ENCODE data around the gene PPP6R2.

Gene PPP6R2

GRCh38 chr22:50490531-50491308 lies 147.6 kb downstream of the PPP6R2 start:
- no peak for DNase-seq (ENCODE audit: low spot score)
- TF ChIP-seq, protein P1, sequence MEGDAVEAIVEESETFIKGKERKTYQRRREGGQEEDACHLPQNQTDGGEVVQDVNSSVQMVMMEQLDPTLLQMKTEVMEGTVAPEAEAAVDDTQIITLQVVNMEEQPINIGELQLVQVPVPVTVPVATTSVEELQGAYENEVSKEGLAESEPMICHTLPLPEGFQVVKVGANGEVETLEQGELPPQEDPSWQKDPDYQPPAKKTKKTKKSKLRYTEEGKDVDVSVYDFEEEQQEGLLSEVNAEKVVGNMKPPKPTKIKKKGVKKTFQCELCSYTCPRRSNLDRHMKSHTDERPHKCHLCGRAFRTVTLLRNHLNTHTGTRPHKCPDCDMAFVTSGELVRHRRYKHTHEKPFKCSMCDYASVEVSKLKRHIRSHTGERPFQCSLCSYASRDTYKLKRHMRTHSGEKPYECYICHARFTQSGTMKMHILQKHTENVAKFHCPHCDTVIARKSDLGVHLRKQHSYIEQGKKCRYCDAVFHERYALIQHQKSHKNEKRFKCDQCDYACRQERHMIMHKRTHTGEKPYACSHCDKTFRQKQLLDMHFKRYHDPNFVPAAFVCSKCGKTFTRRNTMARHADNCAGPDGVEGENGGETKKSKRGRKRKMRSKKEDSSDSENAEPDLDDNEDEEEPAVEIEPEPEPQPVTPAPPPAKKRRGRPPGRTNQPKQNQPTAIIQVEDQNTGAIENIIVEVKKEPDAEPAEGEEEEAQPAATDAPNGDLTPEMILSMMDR (IDR thresholded peaks at IDR 0.05; ENCODE audit: borderline replicate concordance, control extremely low read depth, extremely low read depth, insufficient read depth, missing control alignments) = no peak
- in situ Hi-C loops (cut with MboI; ENCODE audit: low sequenced_read_pairs, unreplicated experiment) = no loop called here
